Measurements from ENCODE around the gene CCDC102A. TPM values are rescaled to one million over a fixed set of nuclear protein-coding genes. Genes with fewer than 3 reads are reported as not detected.
A peak's percentile ranks its signal among the peaks of the same experiment; 100 is the strongest.

The CCDC102A gene
- total and polyA plus RNA-seq, 2 donors (not counting 3 experiments of a cell fraction or from before 2014, with no cell fraction given) = 7.8 to 12.2 TPM

DNA sequence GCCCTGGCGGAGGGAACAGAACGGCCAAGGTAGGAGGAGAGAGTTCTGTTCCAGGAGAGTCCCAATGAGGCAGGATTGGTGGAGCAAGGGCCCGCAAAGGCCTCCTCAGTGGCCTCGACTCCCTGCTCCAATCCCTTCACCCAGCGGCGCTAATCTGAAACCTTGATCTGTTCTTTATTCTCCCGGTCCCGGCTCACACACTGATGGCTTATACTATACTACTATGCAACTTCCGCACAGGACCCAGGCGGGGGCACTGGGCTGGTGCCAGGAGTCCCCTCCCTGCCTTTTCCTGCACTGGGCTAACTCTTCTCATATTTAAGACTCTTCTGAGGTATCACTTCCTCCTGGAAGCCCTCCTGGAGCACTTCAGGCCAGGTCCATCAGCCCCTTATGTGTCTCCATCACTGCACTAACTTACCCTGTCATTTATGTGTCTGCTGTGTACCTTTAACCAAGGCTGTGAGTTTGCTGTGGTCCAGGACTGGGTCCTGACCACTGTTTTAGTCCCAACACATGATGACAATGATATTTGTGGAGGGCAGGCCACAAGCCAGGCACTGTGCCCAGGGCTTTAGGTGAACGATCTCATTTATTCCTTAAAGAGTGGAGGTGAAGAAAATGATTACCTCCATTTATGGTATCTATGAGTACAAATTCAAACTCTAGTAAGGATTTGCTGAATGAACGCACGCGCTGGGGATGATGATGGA is 6.8 kb downstream of the CCDC102A start:
- H3K4me2 ChIP-seq (ENCODE audit: insufficient read depth, low read length) = peak overlapping the region; percentile 5
- BruUV-seq (replicated peaks) = no TSS peak

More for the DNA sequence above, 6.8 kb downstream of the CCDC102A start:
- Histone ChIP-seq H3K4me1 (ENCODE audit: control insufficient read depth, extremely low read depth, insufficient read depth, low read length) (peaks cover 29% of the 10 kb centered on the region), H2AFZ (ENCODE audit: low read depth, low read length) (peak overlapping the region; percentile 35), H3K9ac (replicated peaks; ENCODE audit: extremely low read depth, insufficient read depth, low read length) (no peak overlapping the region), H3K79me2 (ENCODE audit: control insufficient read depth, insufficient read depth, low read length) (no peaks in the 10 kb centered on the region), H3K9me1 (replicated peaks; ENCODE audit: control insufficient read depth, extremely low read depth, insufficient read depth, low read length) (no peaks in the 10 kb centered on the region), H3K27ac (ENCODE audit: insufficient read depth, low read depth, low read length) (peak overlapping the region; percentile 6), H3K27me3 (ENCODE audit: control insufficient read depth in 2 of 2, insufficient read depth in 2 of 2, low read length in 2 of 2) (no peaks in the 10 kb centered on the region), H3K36me3 (ENCODE audit: control insufficient read depth in 2 of 2, extremely low read depth in 1 of 2, insufficient read depth in 2 of 2, low read length in 2 of 2) (no peaks in the 10 kb centered on the region), H3K4me3 (replicated peaks in 1 of 3; ENCODE audit: insufficient read depth in 1 of 3, low read depth in 1 of 3, low read length in 3 of 3) (no peak overlapping the region), H3K9me3 (replicated peaks; ENCODE audit: control insufficient read depth, insufficient read depth, low read length) (no peaks in the 10 kb centered on the region), H4K20me1 (replicated peaks; ENCODE audit: control insufficient read depth, extremely low read depth, insufficient read depth, low read length) (no peaks in the 10 kb centered on the region)
- intact Hi-C loops (cut with micrococcal nuclease) = loop anchor here (1.0 kb wide), 1 partner anchor 10 kb away; no protein-coding TSS in a partner anchor
- FAIRE-seq (no peak), DNase-seq (ENCODE audit: low read depth, low spot score) (no peak)
- ChIA-PET POLR2A (no interaction called here), CTCF (interaction anchor here (1.8 kb wide), 1 partner anchor 10 kb away, joined by 9 read pairs; no protein-coding TSS in a partner anchor)
- dilution Hi-C loops (cut with MboI; ENCODE audit: extremely low pct_ligation_motif_present, low sequenced_read_pairs) = no loop called here
- no peak for TF ChIP-seq GATA2 (IDR thresholded peaks at IDR 0.05; ENCODE audit: insufficient read depth, insufficient read length, low read depth, low read length)
- TF ChIP-seq, protein P1, sequence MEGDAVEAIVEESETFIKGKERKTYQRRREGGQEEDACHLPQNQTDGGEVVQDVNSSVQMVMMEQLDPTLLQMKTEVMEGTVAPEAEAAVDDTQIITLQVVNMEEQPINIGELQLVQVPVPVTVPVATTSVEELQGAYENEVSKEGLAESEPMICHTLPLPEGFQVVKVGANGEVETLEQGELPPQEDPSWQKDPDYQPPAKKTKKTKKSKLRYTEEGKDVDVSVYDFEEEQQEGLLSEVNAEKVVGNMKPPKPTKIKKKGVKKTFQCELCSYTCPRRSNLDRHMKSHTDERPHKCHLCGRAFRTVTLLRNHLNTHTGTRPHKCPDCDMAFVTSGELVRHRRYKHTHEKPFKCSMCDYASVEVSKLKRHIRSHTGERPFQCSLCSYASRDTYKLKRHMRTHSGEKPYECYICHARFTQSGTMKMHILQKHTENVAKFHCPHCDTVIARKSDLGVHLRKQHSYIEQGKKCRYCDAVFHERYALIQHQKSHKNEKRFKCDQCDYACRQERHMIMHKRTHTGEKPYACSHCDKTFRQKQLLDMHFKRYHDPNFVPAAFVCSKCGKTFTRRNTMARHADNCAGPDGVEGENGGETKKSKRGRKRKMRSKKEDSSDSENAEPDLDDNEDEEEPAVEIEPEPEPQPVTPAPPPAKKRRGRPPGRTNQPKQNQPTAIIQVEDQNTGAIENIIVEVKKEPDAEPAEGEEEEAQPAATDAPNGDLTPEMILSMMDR (IDR thresholded peaks at IDR 0.05; ENCODE audit: extremely low read depth in 1 of 2, insufficient read depth in 1 of 2, low read depth in 1 of 2, low read length in 2 of 2) = no peak
- TF ChIP-seq JUN (IDR thresholded peaks at IDR 0.05; ENCODE audit: borderline replicate concordance, insufficient read depth, insufficient read length, low read depth) = no peak
- no peak for TF ChIP-seq MAX (IDR thresholded peaks at IDR 0.05; ENCODE audit: insufficient read depth, insufficient read length)
- TF ChIP-seq FOS (IDR thresholded peaks at IDR 0.05; ENCODE audit: borderline replicate concordance, insufficient read depth, low read length) = no peak
- TF ChIP-seq POLR2AphosphoS5 (IDR thresholded peaks at IDR 0.05; ENCODE audit: insufficient read depth, low read depth, low read length) = no peak

Measured in endothelial cell of umbilical vein (primary cell).